Left lung (tissue), 10 donors: ENCODE data around the gene PCGF2. TPM values are rescaled to one million over a fixed set of nuclear protein-coding genes. Genes with fewer than 3 reads are reported as not detected.
A peak's percentile ranks its signal among the peaks of the same experiment; 100 is the strongest.

ENCODE experiments used
- ATAC-seq: fragments of 200-7000 bp; cut with Tn5 transposase; one replicate; pipeline ENCODE4 v1.9.1; 2020; ENCODE audit warnings: moderate library complexity
- DNase-seq, 4 donors: peaks; one replicate each; pipeline ENCODE4 v3.0.0-alpha.2; 2013 to 2020
- H3K27ac ChIP-seq, 2 donors: fragments of 200-600 bp; sonication (generic) in 1 of 2; one replicate each; pipeline versions ENCODE4 v1.5.0 to v1.8.0; 2020 to 2021
- H3K27me3 ChIP-seq, 2 donors: fragments of 200-600 bp; sonication (generic) in 1 of 2; one replicate each; pipeline versions ENCODE4 v1.5.0 to v1.8.0; 2020 to 2021
- H3K36me3 ChIP-seq, 2 donors: fragments of 200-600 bp; sonication (generic) in 1 of 2; one replicate each; pipeline versions ENCODE4 v1.5.0 to v1.8.0; 2020 to 2021
- H3K4me1 ChIP-seq, 2 donors: fragments of 200-600 bp; one replicate each; pipeline ENCODE4 v1.8.0; 2021
- H3K4me3 ChIP-seq, 2 donors: fragments of 200-600 bp; sonication (generic) in 1 of 2; one replicate each; pipeline versions ENCODE4 v1.5.0 to v1.8.0; 2020 to 2021; ENCODE audit warnings: mild to moderate bottlenecking in 1 of 2
- H3K9me3 ChIP-seq, 2 donors: fragments of 200-600 bp; sonication (generic) in 1 of 2; one replicate each; pipeline versions ENCODE4 v1.5.0 to v1.8.0; 2020 to 2021
- CTCF ChIP-seq, 2 donors: fragments of 200-600 bp; sonication (generic) in 1 of 2; IDR thresholded peaks; one replicate each; pipeline versions ENCODE4 v1.5.0 to v1.8.0; 2021; ENCODE audit warnings: antibody characterized with exemption in 2 of 2
- intact Hi-C, 2 donors: fragments of 100-400 bp; cut with DNase I; formaldehyde crosslinking; loops; one replicate each; pipeline versions ENCODE4 v1.11.2 to v1.14.2; 2022
- polyA plus RNA-seq, 6 donors: library from polyadenylated mRNA; unstranded; fragments of 120-200 nt; gene quantifications; one replicate each; pipeline ENCODE4 v1.2.1, GENCODE V29; 2013; ENCODE audit not compliant: insufficient read length in 6 of 6
- total RNA-seq, 2 donors: library from RNA; stranded (reverse); fragmentation: NEBNext Ultra II Directional; extraction: Animal tissue kit (Norgen Biotek cat#: 25700); gene quantifications; one replicate each; pipeline ENCODE4 v1.2.1, GENCODE V29; 2021
- donor health status: DM: no; HTN: yes; CAD: no.
- donor health status: DM: no; HTN: no; CAD: no.

PCGF2 gene
- total and polyA plus RNA-seq, 8 donors = 40.0 to 102 (median 85.0) TPM

GRCh38 chr17:38746004-38746848 is 1.9 kb downstream of the PCGF2 start:
- ATAC-seq (no peak), DNase-seq (no peak)
- H3K4me3 ChIP-seq = peak overlapping the region; percentile 89 to 97
- TF ChIP-seq CTCF (IDR thresholded peaks at IDR 0.05) = no peak
- no peaks in the 10 kb centered on the region for H3K9me3 ChIP-seq
- peaks cover 21 to 92% of the 10 kb centered on the region in 2 donors for H3K4me1 ChIP-seq
- H3K27ac ChIP-seq = peak overlapping the region in 1 of 2 donors; percentile 71
- no peaks in the 10 kb centered on the region for H3K36me3 ChIP-seq
- intact Hi-C loops = no loop called here
- H3K27me3 ChIP-seq = peaks cover 0 to 64% of the 10 kb centered on the region in 2 donors

GRCh38 chr17:38745545-38745944 is 2.6 kb downstream of the PCGF2 start:
- H3K27ac ChIP-seq = no peak overlapping the region
- H3K4me3 ChIP-seq = no peak overlapping the region
- no peaks in the 10 kb centered on the region for H3K36me3 ChIP-seq
- DNase-seq = no peak
- no peak for TF ChIP-seq CTCF (IDR thresholded peaks at IDR 0.05)
- intact Hi-C loops = no loop called here
- H3K9me3 ChIP-seq = no peaks in the 10 kb centered on the region
- no peak for ATAC-seq
- peaks cover 0 to 58% of the 10 kb centered on the region in 2 donors for H3K27me3 ChIP-seq
- peaks cover 21 to 87% of the 10 kb centered on the region in 2 donors for H3K4me1 ChIP-seq

- peak; percentile 26 for ATAC-seq
- Histone ChIP-seq H3K27me3 (peaks cover 0 to 39% of the 10 kb centered on the region in 2 donors), H3K4me1 (peaks cover 21 to 69% of the 10 kb centered on the region in 2 donors), H3K36me3 (peaks cover 0 to 14% of the 10 kb centered on the region in 2 donors), H3K4me3 (no peak overlapping the region), H3K27ac (peak overlapping the region in 1 of 2 donors; percentile 33), H3K9me3 (no peaks in the 10 kb centered on the region)
- DNase-seq = peak in 1 of 4 donors; percentile 84
- TF ChIP-seq CTCF (IDR thresholded peaks at IDR 0.05) = no peak
- intact Hi-C loops = no loop called here
Observed at GRCh38 chr17:38743556-38744171, 4.5 kb downstream of the PCGF2 start.

GRCh38 chr17:38742411-38743308 is 5.5 kb downstream of the PCGF2 start:
- TF ChIP-seq CTCF (IDR thresholded peaks at IDR 0.05) = no peak
- H3K27ac ChIP-seq = peak overlapping the region; percentile 77 to 78
- H3K4me3 ChIP-seq = no peak overlapping the region
- intact Hi-C loops = no loop called here
- no peaks in the 10 kb centered on the region for H3K9me3 ChIP-seq
- peaks cover 0 to 29% of the 10 kb centered on the region in 2 donors for H3K27me3 ChIP-seq
- peaks cover 21 to 61% of the 10 kb centered on the region in 2 donors for H3K4me1 ChIP-seq
- DNase-seq (peak in 2 of 4 donors; percentile 96 to 98), ATAC-seq (peak; percentile 55)
- H3K36me3 ChIP-seq = peaks cover 0 to 24% of the 10 kb centered on the region in 2 donors
